ENCODE measurements around the gene NXT2.
"Not testable (repeated sequence)": the region's sequence is repeated elsewhere in the genome, so short reads cannot be mapped to it uniquely, and the experiment has no call there.

Gene NXT2

GRCh38 chrX:109519001-109519400 lies 17.6 kb upstream of the NXT2 start:
- TF ChIP-seq, protein P1, sequence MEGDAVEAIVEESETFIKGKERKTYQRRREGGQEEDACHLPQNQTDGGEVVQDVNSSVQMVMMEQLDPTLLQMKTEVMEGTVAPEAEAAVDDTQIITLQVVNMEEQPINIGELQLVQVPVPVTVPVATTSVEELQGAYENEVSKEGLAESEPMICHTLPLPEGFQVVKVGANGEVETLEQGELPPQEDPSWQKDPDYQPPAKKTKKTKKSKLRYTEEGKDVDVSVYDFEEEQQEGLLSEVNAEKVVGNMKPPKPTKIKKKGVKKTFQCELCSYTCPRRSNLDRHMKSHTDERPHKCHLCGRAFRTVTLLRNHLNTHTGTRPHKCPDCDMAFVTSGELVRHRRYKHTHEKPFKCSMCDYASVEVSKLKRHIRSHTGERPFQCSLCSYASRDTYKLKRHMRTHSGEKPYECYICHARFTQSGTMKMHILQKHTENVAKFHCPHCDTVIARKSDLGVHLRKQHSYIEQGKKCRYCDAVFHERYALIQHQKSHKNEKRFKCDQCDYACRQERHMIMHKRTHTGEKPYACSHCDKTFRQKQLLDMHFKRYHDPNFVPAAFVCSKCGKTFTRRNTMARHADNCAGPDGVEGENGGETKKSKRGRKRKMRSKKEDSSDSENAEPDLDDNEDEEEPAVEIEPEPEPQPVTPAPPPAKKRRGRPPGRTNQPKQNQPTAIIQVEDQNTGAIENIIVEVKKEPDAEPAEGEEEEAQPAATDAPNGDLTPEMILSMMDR (conservative IDR thresholded peaks at IDR 0.05): no peak
- no peak overlapping the region for H3K27ac ChIP-seq

DNA sequence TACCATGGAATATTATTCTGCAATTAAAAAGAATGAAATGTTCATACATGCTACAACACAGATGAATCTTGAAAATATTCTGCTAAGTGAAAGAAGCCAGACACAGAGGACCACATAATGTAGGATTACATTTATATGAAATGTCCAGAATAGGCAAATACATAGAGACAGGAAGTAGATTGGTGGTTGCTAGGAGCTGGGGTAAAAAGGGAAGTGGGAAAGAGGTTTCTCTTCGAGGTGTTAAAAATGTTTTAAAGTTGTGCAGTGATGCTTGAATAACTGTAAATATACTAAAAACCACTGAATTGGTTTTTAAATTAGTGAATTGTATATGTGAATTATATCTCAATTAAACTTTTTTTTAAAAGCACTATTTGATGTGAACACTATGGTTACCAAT lies 3.6 kb upstream of the NXT2 start:
- TF ChIP-seq, protein P1 (conservative IDR thresholded peaks at IDR 0.05): no peak
- H3K27ac ChIP-seq: no peak overlapping the region

GRCh38 chrX:109533631-109534030 lies 3.0 kb upstream of the NXT2 start:
- TF ChIP-seq, protein P1 (conservative IDR thresholded peaks at IDR 0.05): no peak
- no peak overlapping the region for H3K27ac ChIP-seq

DNA sequence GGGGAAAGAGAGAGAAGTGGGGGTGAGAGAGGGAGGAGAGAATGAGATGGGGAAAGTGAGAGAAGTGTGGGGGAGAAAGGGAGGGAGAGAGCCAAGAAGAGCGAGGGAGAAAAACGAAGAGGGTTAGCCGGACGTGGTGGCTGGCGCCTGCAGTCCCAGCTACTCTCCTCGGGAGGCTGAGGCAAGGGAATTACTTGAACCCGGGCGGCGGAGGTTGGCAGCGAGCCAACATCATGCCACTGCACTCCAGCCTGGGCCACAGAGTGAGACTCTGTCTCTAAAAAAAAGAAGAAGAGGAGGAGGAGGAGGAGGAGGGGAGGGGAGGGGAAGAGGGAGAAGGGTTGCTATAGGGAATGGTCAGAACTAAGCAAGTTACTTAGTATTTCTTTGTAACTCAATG lies 1.7 kb upstream of the NXT2 start:
- TF ChIP-seq, protein P1 (conservative IDR thresholded peaks at IDR 0.05): no peak
- H3K27ac ChIP-seq: no peak overlapping the region

DNA sequence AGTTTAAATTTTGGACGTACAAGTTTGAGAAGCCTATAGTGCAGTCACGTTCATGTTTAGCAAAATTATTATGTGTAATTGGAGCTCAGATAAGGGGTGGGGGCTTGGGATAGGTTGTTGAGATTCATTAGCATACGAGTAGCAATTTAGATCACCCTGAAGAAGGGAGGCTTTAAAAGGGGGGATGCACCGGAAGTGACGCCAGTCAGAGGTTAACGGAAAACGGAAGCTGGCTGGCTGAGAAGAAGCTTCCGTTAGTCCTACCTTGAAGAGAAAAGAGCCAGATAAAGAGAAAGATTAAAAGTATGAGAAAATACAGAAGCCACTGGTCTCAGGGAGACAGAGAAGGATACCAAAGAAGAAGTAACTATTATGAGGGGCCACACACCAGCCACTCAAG lies 1.1 kb upstream of the NXT2 start:
- H3K27ac ChIP-seq: no peak overlapping the region
- TF ChIP-seq, protein P1 (conservative IDR thresholded peaks at IDR 0.05): no peak

DNA sequence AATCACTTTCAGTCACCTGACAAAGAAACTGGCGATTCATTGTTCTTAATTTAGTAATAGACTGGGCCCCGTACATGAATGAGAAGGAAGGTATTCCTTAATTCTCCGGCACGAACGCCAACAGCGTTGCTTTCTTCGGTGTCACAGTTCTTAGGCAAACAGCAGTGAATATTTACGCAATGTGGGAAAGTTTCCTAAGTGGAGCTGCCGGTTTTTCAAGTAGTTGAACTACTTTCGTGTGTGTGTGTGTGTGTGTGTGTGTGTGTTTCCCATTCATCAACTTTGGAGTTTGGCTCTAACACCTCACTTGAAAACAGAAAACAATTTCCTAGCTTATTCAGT lies 651 bp downstream of the NXT2 start:
- peak overlapping the region; percentile 63 for H3K27ac ChIP-seq
- TF ChIP-seq, protein P1 (conservative IDR thresholded peaks at IDR 0.05): no peak

DNA sequence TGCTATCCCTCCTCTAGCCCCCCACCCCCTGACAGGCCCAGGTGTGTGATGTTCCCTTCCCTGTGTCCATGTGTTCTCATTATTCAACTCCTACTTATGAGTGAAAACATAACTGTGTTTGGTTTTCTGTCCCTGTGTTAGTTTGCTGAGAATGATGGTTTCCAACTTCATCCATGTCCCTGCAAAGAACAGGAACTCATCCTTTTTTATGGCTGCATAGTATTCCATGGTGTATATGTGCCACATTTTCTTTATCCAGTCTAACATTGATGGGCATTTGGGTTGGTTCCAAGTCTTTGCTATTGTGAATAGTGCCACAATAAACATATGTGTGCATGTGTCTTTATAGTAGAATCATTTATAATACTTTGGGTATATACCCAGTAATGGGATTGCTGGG lies 2.4 kb downstream of the NXT2 start:
- not testable (repeated sequence) for H3K27ac ChIP-seq

DNA sequence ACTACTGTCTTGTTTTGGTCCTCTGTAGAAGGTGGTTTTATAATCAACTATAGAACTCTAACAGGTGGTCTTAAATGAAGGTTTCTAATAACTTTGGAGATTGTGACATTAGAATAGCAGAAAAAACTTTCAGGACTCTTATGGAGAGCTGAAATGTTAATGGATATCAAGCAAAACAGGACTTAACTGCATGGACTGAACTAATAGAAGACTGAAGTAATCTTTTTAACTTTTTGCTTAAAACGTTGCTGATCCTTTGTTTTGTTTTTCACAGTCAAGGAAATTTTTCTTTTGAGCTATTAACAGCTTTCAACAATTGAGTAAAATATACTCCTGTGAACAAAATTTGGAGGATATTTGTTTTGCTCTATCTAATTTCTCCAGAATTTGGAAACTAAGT lies 17.2 kb downstream of the NXT2 start:
- H3K27ac ChIP-seq: no peak overlapping the region
- TF ChIP-seq, protein P1 (conservative IDR thresholded peaks at IDR 0.05): no peak

GRCh38 chrX:109576083-109576482 lies 39.4 kb downstream of the NXT2 start:
- not testable (repeated sequence) for H3K27ac ChIP-seq
